H9 (cell line): ENCODE results near the gene GALNT2. TPM values are rescaled to one million over a fixed set of nuclear protein-coding genes. Genes with fewer than 3 reads are reported as not detected.

Source experiments
- DNase-seq: peaks from one replicate; pipeline ENCODE4 v3.0.0-alpha.2; 2017
- H2AFZ ChIP-seq: one replicate; pipeline ENCODE4 v1.6.1; 2013; ENCODE audit warnings: mild to moderate bottlenecking, low read length, control low read depth, moderate library complexity
- H2AK5ac ChIP-seq: 2 replicates; pipeline ENCODE4 v1.6.1; 2013; ENCODE audit warnings: low read length, control low read depth, mixed read lengths; ENCODE audit not compliant: insufficient read length
- H2BK120ac ChIP-seq: one replicate; pipeline ENCODE4 v1.6.1; 2013; ENCODE audit warnings: low read depth, mild to moderate bottlenecking, low read length, control low read depth, inconsistent platforms; ENCODE audit not compliant: poor library complexity, severe bottlenecking
- H2BK12ac ChIP-seq: 2 replicates; pipeline ENCODE4 v1.6.1; 2013; ENCODE audit warnings: low read length, control low read depth, mixed read lengths, low read depth; ENCODE audit not compliant: insufficient read length
- H2BK15ac ChIP-seq: 2 replicates; pipeline ENCODE4 v1.6.1; 2013; ENCODE audit warnings: low read depth, low read length, control low read depth
- H2BK20ac ChIP-seq: one replicate; pipeline ENCODE4 v1.6.1; 2013; ENCODE audit warnings: low read depth, mild to moderate bottlenecking, low read length, control low read depth, inconsistent platforms; ENCODE audit not compliant: poor library complexity, severe bottlenecking
- H2BK5ac ChIP-seq: 2 replicates; pipeline ENCODE4 v1.6.1; 2013; ENCODE audit warnings: low read length, control low read depth, mixed read lengths; ENCODE audit not compliant: insufficient read length
- H3K14ac ChIP-seq: 2 replicates; pipeline ENCODE4 v1.6.1; 2013; ENCODE audit warnings: low read length, control low read depth; ENCODE audit not compliant: insufficient read depth
- H3K18ac ChIP-seq: 2 replicates; pipeline ENCODE4 v1.6.1; 2013; ENCODE audit warnings: low read depth, mild to moderate bottlenecking, mixed read lengths, low read length, control low read depth; ENCODE audit not compliant: insufficient read length
- H3K23ac ChIP-seq: 2 replicates; pipeline ENCODE4 v1.6.1; 2013; ENCODE audit warnings: low read length, control low read depth, mixed read lengths, low read depth; ENCODE audit not compliant: insufficient read length
- H3K23me2 ChIP-seq: 2 replicates; pipeline ENCODE4 v1.6.1; 2013; ENCODE audit warnings: low read depth, mild to moderate bottlenecking, mixed read lengths, low read length, control low read depth; ENCODE audit not compliant: insufficient read length, poor library complexity, severe bottlenecking
- H3K27ac ChIP-seq: 2 replicates; pipeline ENCODE4 v1.5.1; 2013; ENCODE audit warnings: low read length, control low read depth, mixed read lengths, low read depth; ENCODE audit not compliant: insufficient read length
- H3K27me3 ChIP-seq: 2 replicates; pipeline ENCODE4 v1.6.1; 2013; ENCODE audit warnings: low read length, control low read depth, inconsistent platforms; ENCODE audit not compliant: insufficient read depth
- H3K4ac ChIP-seq: 2 replicates; pipeline ENCODE4 v1.6.1; 2013; ENCODE audit warnings: low read depth, mild to moderate bottlenecking, control low read depth, inconsistent platforms, low read length, moderate library complexity
- H3K4me1 ChIP-seq: 2 replicates; pipeline ENCODE4 v1.6.1; 2013; ENCODE audit warnings: low read length, control low read depth, inconsistent platforms; ENCODE audit not compliant: insufficient read depth
- H3K4me2 ChIP-seq: 2 replicates; pipeline ENCODE4 v1.6.1; 2013; ENCODE audit warnings: low read length, control low read depth, mixed read lengths; ENCODE audit not compliant: insufficient read length, insufficient read depth
- H3K56ac ChIP-seq: 2 replicates; pipeline ENCODE4 v1.6.1; 2013; ENCODE audit warnings: low read depth, mild to moderate bottlenecking, mixed read lengths, low read length, control low read depth; ENCODE audit not compliant: insufficient read length
- H3K79me1 ChIP-seq: 2 replicates; pipeline ENCODE4 v1.6.1; 2013; ENCODE audit warnings: low read depth, mild to moderate bottlenecking, moderate library complexity, low read length, control low read depth, inconsistent platforms; ENCODE audit not compliant: insufficient read depth, poor library complexity, severe bottlenecking
- H3K79me2 ChIP-seq: 2 replicates; pipeline ENCODE4 v1.6.1; 2013; ENCODE audit warnings: low read length, control low read depth, inconsistent platforms; ENCODE audit not compliant: insufficient read depth
- H3K9ac ChIP-seq: 2 replicates; pipeline ENCODE4 v1.6.1; 2013; ENCODE audit warnings: low read length, control low read depth, mixed read lengths; ENCODE audit not compliant: insufficient read length; ENCODE audit errors: extremely low read depth
- H3K9me3 ChIP-seq: one replicate; pipeline ENCODE4 v1.6.1; 2013; ENCODE audit warnings: low read depth, low read length, inconsistent platforms; ENCODE audit not compliant: control insufficient read depth
- H3T11ph ChIP-seq: one replicate; pipeline ENCODE4 v1.6.1; 2013; ENCODE audit warnings: mild to moderate bottlenecking, low read length, control low read depth, inconsistent platforms
- H4K20me1 ChIP-seq: one replicate; pipeline ENCODE4 v1.6.1; 2013; ENCODE audit not compliant: control insufficient read depth, insufficient read length, insufficient read depth
- H4K5ac ChIP-seq: 2 replicates; pipeline ENCODE4 v1.6.1; 2013; ENCODE audit warnings: low read depth, mild to moderate bottlenecking, mixed read lengths, low read length, control low read depth; ENCODE audit not compliant: insufficient read length
- H4K8ac ChIP-seq: replicated peaks from 2 replicates; pipeline ENCODE4 v1.6.1; 2013; ENCODE audit warnings: low read length, control low read depth, mixed read lengths, low read depth; ENCODE audit not compliant: insufficient read length
- H4K91ac ChIP-seq: 2 replicates; pipeline ENCODE4 v1.6.1; 2013; ENCODE audit warnings: low read depth, mild to moderate bottlenecking, moderate library complexity, mixed read lengths, low read length, control low read depth; ENCODE audit not compliant: insufficient read length
- H3K27ac Mint-ChIP-seq, 3 experiments: 2 replicates in 2 of 3; 3 replicates in 1 of 3; pipeline ENCODE4 v1.8.0; 2020 to 2021; ENCODE audit warnings: mixed read lengths in 3 of 3, mild to moderate bottlenecking in 1 of 3, moderate library complexity in 1 of 3
- H3K27me3 Mint-ChIP-seq: 2 replicates; pipeline ENCODE4 v1.8.0; 2021; ENCODE audit warnings: low read depth, mild to moderate bottlenecking, moderate library complexity, mixed read lengths
- H3K36me3 Mint-ChIP-seq, 3 experiments: 2 replicates in 2 of 3; 3 replicates in 1 of 3; pipeline ENCODE4 v1.8.0; 2020 to 2021; ENCODE audit warnings: low read depth in 3 of 3, mixed read lengths in 3 of 3; ENCODE audit not compliant: insufficient read depth in 1 of 3
- H3K4me1 Mint-ChIP-seq, 2 experiments: 2 replicates each; pipeline ENCODE4 v1.8.0; 2020; ENCODE audit warnings: mixed read lengths in 2 of 2
- H3K4me3 Mint-ChIP-seq, 2 experiments: 2 replicates in 1 of 2; 3 replicates in 1 of 2; pipeline ENCODE4 v1.8.0; 2020 to 2021; ENCODE audit warnings: mild to moderate bottlenecking in 2 of 2, mixed read lengths in 2 of 2, moderate library complexity in 1 of 2
- H3K9me3 Mint-ChIP-seq, 2 experiments: 2 replicates in 1 of 2; 3 replicates in 1 of 2; pipeline ENCODE4 v1.8.0; 2020; ENCODE audit warnings: mild to moderate bottlenecking in 2 of 2, mixed read lengths in 2 of 2, moderate library complexity in 1 of 2
- WGBS: extraction: QIAGEN DNeasy Blood & Tissue Kit; methylation state at CpG from one replicate; pipeline ENCODE4 v1.1.7; 2013; ENCODE audit warnings: missing lambda C conversion rate, low lambda C conversion rate, mixed read lengths; ENCODE audit not compliant: insufficient read length; ENCODE audit errors: extremely low coverage; 5-methylcytosine and 5-hydroxymethylcytosine counted together
- total RNA-seq: library from RNA; stranded (reverse); gene quantifications from 2 replicates; pipeline ENCODE4 v1.2.1, GENCODE V29; 2021
- TF ChIP-seq, protein P1 (sequence below): fragments of 200-600 bp; sonication (generic); conservative IDR thresholded peaks from 3 replicates; pipeline ENCODE4 v1.8.0; 2021; ENCODE audit warnings: antibody characterized with exemption, mild to moderate bottlenecking

Gene GALNT2
- total RNA-seq, 1 experiment from 2014 or later = 57.6 TPM

- Histone ChIP-seq H3K27me3 (peaks cover 5% of the 10 kb centered on the region; the same call in 1 of the 2 replicates), H2BK15ac (no peak overlapping the region), H2AK5ac (no peak overlapping the region), H4K5ac (no peak overlapping the region), H3K18ac (no peak overlapping the region), H3K4me2 (no peak overlapping the region), H3K56ac (no peak overlapping the region), H4K91ac (no peak overlapping the region), H3K14ac (no peak overlapping the region), H3K23ac (no peak overlapping the region), H2BK20ac (no peak overlapping the region), H2BK120ac (no peak overlapping the region), H3T11ph (no peak overlapping the region), H3K79me1 (peaks cover 14% of the 10 kb centered on the region), H3K79me2 (peaks cover 28% of the 10 kb centered on the region; the same call in 1 of the 2 replicates), H2AFZ (no peak overlapping the region), H3K4ac (no peak overlapping the region), H3K9ac (no peak overlapping the region), H3K9me3 (no peaks in the 10 kb centered on the region), H4K20me1 (no peaks in the 10 kb centered on the region), H3K4me1 (peaks cover 10% of the 10 kb centered on the region), H2BK5ac (no peak overlapping the region), H3K27ac (no peak overlapping the region), H3K23me2 (peaks cover 10% of the 10 kb centered on the region), H4K8ac (no peak overlapping the region), H2BK12ac (no peak overlapping the region)
- peaks cover 2 to 4% (median 3%) of the 10 kb centered on the region in 3 experiments; a peak in 5 of 7 replicates for H3K36me3 Mint-ChIP-seq
- peaks cover 43 to 44% of the 10 kb centered on the region in 2 experiments for H3K4me1 Mint-ChIP-seq
- no peak overlapping the region; a peak in 2 of 7 replicates for H3K27ac Mint-ChIP-seq
- H3K9me3 Mint-ChIP-seq = no peaks in the 10 kb centered on the region
- H3K27me3 Mint-ChIP-seq = peaks cover 11% of the 10 kb centered on the region
- DNase-seq = no peak
- H3K4me3 Mint-ChIP-seq = no peak overlapping the region
- WGBS = no CpG with 5 or more reads among the region's 1 CpG
- TF ChIP-seq, protein P1, sequence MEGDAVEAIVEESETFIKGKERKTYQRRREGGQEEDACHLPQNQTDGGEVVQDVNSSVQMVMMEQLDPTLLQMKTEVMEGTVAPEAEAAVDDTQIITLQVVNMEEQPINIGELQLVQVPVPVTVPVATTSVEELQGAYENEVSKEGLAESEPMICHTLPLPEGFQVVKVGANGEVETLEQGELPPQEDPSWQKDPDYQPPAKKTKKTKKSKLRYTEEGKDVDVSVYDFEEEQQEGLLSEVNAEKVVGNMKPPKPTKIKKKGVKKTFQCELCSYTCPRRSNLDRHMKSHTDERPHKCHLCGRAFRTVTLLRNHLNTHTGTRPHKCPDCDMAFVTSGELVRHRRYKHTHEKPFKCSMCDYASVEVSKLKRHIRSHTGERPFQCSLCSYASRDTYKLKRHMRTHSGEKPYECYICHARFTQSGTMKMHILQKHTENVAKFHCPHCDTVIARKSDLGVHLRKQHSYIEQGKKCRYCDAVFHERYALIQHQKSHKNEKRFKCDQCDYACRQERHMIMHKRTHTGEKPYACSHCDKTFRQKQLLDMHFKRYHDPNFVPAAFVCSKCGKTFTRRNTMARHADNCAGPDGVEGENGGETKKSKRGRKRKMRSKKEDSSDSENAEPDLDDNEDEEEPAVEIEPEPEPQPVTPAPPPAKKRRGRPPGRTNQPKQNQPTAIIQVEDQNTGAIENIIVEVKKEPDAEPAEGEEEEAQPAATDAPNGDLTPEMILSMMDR = no peak
Measured at GRCh38 chr1:230072866-230073265, 5.8 kb downstream of the GALNT2 start.
